ENCODE results near the gene ERICH2.
"Not testable (repeated sequence)": the region's sequence is repeated elsewhere in the genome, so short reads cannot be mapped to it uniquely, and the experiment has no call there.

The ERICH2 gene

GRCh38 chr2:170770008-170770605, at the start of gene ERICH2:
Gene ERICH2, plus strand, starts transcription at chr2:170770378. Its CDS starts 304 bp downstream, at chr2:170770682.
- peak; percentile 26; the same call in 1 of the 2 replicates for TF ChIP-seq CTCF (conservative IDR thresholded peaks at IDR 0.05)
- peak within 1 kb of the TSS; percentile 85 for H3K27ac ChIP-seq

GRCh38 chr2:170721678-170722077, 48.5 kb upstream of the ERICH2 start:
- no peak overlapping the region for H3K27ac ChIP-seq
- TF ChIP-seq CTCF (conservative IDR thresholded peaks at IDR 0.05) = no peak

- TF ChIP-seq CTCF (conservative IDR thresholded peaks at IDR 0.05) = no peak
- H3K27ac ChIP-seq = no peak overlapping the region
Measured at GRCh38 chr2:170722301-170722700, 47.9 kb upstream of the ERICH2 start.

- no peak overlapping the region for H3K27ac ChIP-seq
- no peak for TF ChIP-seq CTCF (conservative IDR thresholded peaks at IDR 0.05)
Measured at GRCh38 chr2:170723446-170723958, 46.7 kb upstream of the ERICH2 start.

- TF ChIP-seq CTCF (conservative IDR thresholded peaks at IDR 0.05) = no peak
- H3K27ac ChIP-seq = no peak overlapping the region
Measured at GRCh38 chr2:170733798-170734600, 36.2 kb upstream of the ERICH2 start.

- not testable (repeated sequence) for H3K27ac ChIP-seq
Measured at GRCh38 chr2:170734601-170735000, 35.6 kb upstream of the ERICH2 start.

GRCh38 chr2:170736628-170737027, 33.5 kb upstream of the ERICH2 start:
- H3K27ac ChIP-seq = no peak overlapping the region
- no peak for TF ChIP-seq CTCF (conservative IDR thresholded peaks at IDR 0.05)

GRCh38 chr2:170737406-170737805, 32.8 kb upstream of the ERICH2 start:
- no peak for TF ChIP-seq CTCF (conservative IDR thresholded peaks at IDR 0.05)
- H3K27ac ChIP-seq = no peak overlapping the region
